Caco-2 (cell line): ENCODE measurements around the gene CDHR2. TPM values are rescaled to one million over a fixed set of nuclear protein-coding genes. Genes with fewer than 3 reads are reported as not detected.

Experiments
- BruUV-seq: library from RNA; stranded (reverse); fragments of 400-500 nt; replicated peaks from 2 replicates; lab custom pipeline; 2021; lab: Mats Ljungman, UMichigan
- CTCF ChIA-PET: fragments of 300-600 bp; sonication (Branson Sonifier 250); formaldehyde crosslinking; loops from one replicate; lab custom pipeline; 2022; ENCODE audit warnings: antibody characterized with exemption; lab: Charles Lee
- POLR2A ChIA-PET: fragments of 300-600 bp; sonication (Branson Sonifier 250); formaldehyde crosslinking; loops from one replicate; lab custom pipeline; 2022; ENCODE audit warnings: antibody characterized with exemption; lab: Charles Lee
- DNase-seq, 2 experiments: peaks; one replicate each; pipeline versions ENCODE4 v3.0.0 to v3.0.0-alpha.2; 2020 to 2022
- H3K27me3 ChIP-seq: replicated peaks from 2 replicates; pipeline ENCODE4 v1.6.0; 2011; ENCODE audit warnings: low read length; ENCODE audit not compliant: control insufficient read depth, insufficient read depth
- H3K36me3 ChIP-seq: 2 replicates; pipeline ENCODE4 v1.5.1; 2011; ENCODE audit warnings: low read length; ENCODE audit not compliant: control insufficient read depth, insufficient read depth
- H3K4me1 ChIP-seq: fragments of 250-450 bp; sonication (Bioruptor Pico); 2 replicates; pipeline ENCODE4 v1.5.1; 2020; ENCODE audit warnings: mild to moderate bottlenecking
- H3K4me3 ChIP-seq: 2 replicates; pipeline ENCODE4 v1.5.1; 2011; ENCODE audit warnings: low read depth, mild to moderate bottlenecking, control low read depth, low read length
- H3K9me3 ChIP-seq: fragments of 250-450 bp; sonication (Bioruptor Pico); 2 replicates; pipeline ENCODE4 v1.5.1; 2020; ENCODE audit warnings: mild to moderate bottlenecking, moderate library complexity
- H3K27ac Mint-ChIP-seq: one replicate; pipeline ENCODE4 v1.8.0; 2022; ENCODE audit warnings: mixed read lengths; ENCODE audit not compliant: unreplicated experiment
- H3K27me3 Mint-ChIP-seq: one replicate; pipeline ENCODE4 v1.8.0; 2022; ENCODE audit warnings: mixed read lengths; ENCODE audit not compliant: insufficient read depth, unreplicated experiment
- H3K36me3 Mint-ChIP-seq: one replicate; pipeline ENCODE4 v1.8.0; 2022; ENCODE audit warnings: mild to moderate bottlenecking, mixed read lengths; ENCODE audit not compliant: insufficient read depth, unreplicated experiment
- H3K4me1 Mint-ChIP-seq: one replicate; pipeline ENCODE4 v1.8.0; 2022; ENCODE audit warnings: low read depth, mixed read lengths; ENCODE audit not compliant: unreplicated experiment
- H3K4me3 Mint-ChIP-seq: one replicate; pipeline ENCODE4 v1.8.0; 2022; ENCODE audit warnings: mild to moderate bottlenecking, moderate library complexity, mixed read lengths; ENCODE audit not compliant: unreplicated experiment
- H3K9me3 Mint-ChIP-seq: one replicate; pipeline ENCODE4 v1.8.0; 2022; ENCODE audit warnings: mixed read lengths; ENCODE audit not compliant: unreplicated experiment
- CTCF ChIP-seq, 2 experiments: fragments of 200-600 bp in 1 of 2; IDR thresholded peaks; 1 replicate in 1 of 2; 2 replicates in 1 of 2; pipeline versions ENCODE4 v1.5.1 to v1.8.0; 2011 to 2022; ENCODE audit warnings: antibody characterized with exemption in 1 of 2, control low read depth in 1 of 2, inconsistent platforms in 1 of 2, low read depth in 1 of 2, low read length in 1 of 2, mild to moderate bottlenecking in 1 of 2, moderate library complexity in 1 of 2; ENCODE audit not compliant: insufficient read depth in 1 of 2, severe bottlenecking in 1 of 2, unreplicated experiment in 1 of 2
- intact Hi-C: fragments of 100-400 bp; cut with micrococcal nuclease; formaldehyde crosslinking; loops from one replicate; pipeline ENCODE4 v1.10.0; 2022; ENCODE audit not compliant: unreplicated experiment
- total RNA-seq: library from RNA; stranded (reverse); gene quantifications from 2 replicates; pipeline ENCODE4 v1.2.3, GENCODE V29; 2022

CDHR2 gene
- total RNA-seq, 1 experiment from 2014 or later: 0.59 TPM

DNA sequence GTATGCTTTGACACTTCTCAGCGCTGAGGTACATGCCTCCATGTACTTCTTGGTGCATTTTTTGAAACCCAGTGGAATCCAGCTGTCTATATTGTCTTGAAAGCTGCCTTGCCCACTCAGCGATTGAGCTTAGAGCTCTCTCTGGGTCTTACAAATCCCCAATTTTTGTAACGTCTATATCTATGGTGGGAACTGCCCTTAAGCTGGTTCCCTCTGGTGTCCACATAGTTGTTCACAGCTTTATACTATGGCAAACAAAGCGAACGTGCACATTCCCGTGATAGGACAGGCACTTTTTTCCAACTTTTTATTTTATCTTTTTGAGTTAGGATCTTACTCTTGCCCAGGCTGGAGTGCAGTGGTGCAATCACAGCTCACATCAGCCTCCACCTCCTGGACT is 20.9 kb downstream of the CDHR2 start:
- ChIA-PET CTCF (interaction anchor here (0.7 to 1.3 kb wide), 9 partner anchors 9 to 840 kb away, joined by 3 to 6 read pairs (median 4); partner anchors contain the start of genes CLTB, EIF4E1B, RNF44 and SNCB), POLR2A (interaction anchor here (1.3 to 1.5 kb wide), 2 partner anchors 27 to 33 kb away, joined by 5 to 10 read pairs; partner anchors contain the start of gene RNF44)
- Histone ChIP-seq H3K4me1 (no peaks in the 10 kb centered on the region), H3K36me3 (no peaks in the 10 kb centered on the region), H3K27me3 (no peaks in the 10 kb centered on the region), H3K9me3 (no peaks in the 10 kb centered on the region), H3K4me3 (no peak overlapping the region)
- Mint-ChIP-seq H3K9me3 (peaks cover 6% of the 10 kb centered on the region), H3K4me1 (no peaks in the 10 kb centered on the region), H3K27me3 (peaks cover 6% of the 10 kb centered on the region), H3K36me3 (peaks cover 6% of the 10 kb centered on the region), H3K4me3 (no peak overlapping the region), H3K27ac (no peak overlapping the region)
- intact Hi-C loops: no loop called here
- DNase-seq: no peak
- TF ChIP-seq CTCF (IDR thresholded peaks at IDR 0.05; ENCODE audit: insufficient read depth in 1 of 2, low read depth in 1 of 2, low read length in 1 of 2, severe bottlenecking in 1 of 2, unreplicated experiment in 1 of 2): peak; percentile 9 to 32
- no TSS peak for BruUV-seq

- Mint-ChIP-seq H3K27ac (no peak overlapping the region), H3K36me3 (no peaks in the 10 kb centered on the region), H3K4me1 (peaks cover 6% of the 10 kb centered on the region), H3K9me3 (no peaks in the 10 kb centered on the region), H3K4me3 (no peak overlapping the region), H3K27me3 (peaks cover 3% of the 10 kb centered on the region)
- peak; percentile 80 to 83 for TF ChIP-seq CTCF (IDR thresholded peaks at IDR 0.05; ENCODE audit: insufficient read depth in 1 of 2, low read depth in 1 of 2, low read length in 1 of 2, severe bottlenecking in 1 of 2, unreplicated experiment in 1 of 2)
- ChIA-PET CTCF (interaction anchor here (0.5 to 0.6 kb wide), 3 partner anchors 30 to 844 kb away, joined by 3 to 5 read pairs (median 3); no protein-coding TSS in a partner anchor), POLR2A (interaction anchor here (0.9 kb wide), 1 partner anchor 157 kb away, joined by 3 read pairs; the partner anchor contains the start of gene CLTB)
- peak; percentile 60 to 75 for DNase-seq
- no peaks in the 10 kb centered on the region for H3K9me3 ChIP-seq
- no peak overlapping the region for H3K4me3 ChIP-seq
- intact Hi-C loops: loop anchor here (1.0 kb wide), 1 partner anchor 46 kb away; no protein-coding TSS in a partner anchor
- H3K4me1 ChIP-seq: no peaks in the 10 kb centered on the region
- no TSS peak for BruUV-seq
- no peaks in the 10 kb centered on the region for H3K36me3 ChIP-seq
- H3K27me3 ChIP-seq: no peaks in the 10 kb centered on the region
These were observed 24.6 kb downstream of the CDHR2 start for GRCh38 chr5:176573564-176574296.

- no peak for TF ChIP-seq CTCF (IDR thresholded peaks at IDR 0.05; ENCODE audit: insufficient read depth in 1 of 2, low read depth in 1 of 2, low read length in 1 of 2, severe bottlenecking in 1 of 2, unreplicated experiment in 1 of 2)
- Mint-ChIP-seq H3K27ac (no peak overlapping the region), H3K9me3 (no peaks in the 10 kb centered on the region), H3K4me3 (no peak overlapping the region), H3K27me3 (peaks cover 3% of the 10 kb centered on the region), H3K4me1 (peaks cover 6% of the 10 kb centered on the region), H3K36me3 (no peaks in the 10 kb centered on the region)
- Histone ChIP-seq H3K9me3 (no peaks in the 10 kb centered on the region), H3K36me3 (no peaks in the 10 kb centered on the region), H3K4me1 (no peaks in the 10 kb centered on the region), H3K27me3 (no peaks in the 10 kb centered on the region), H3K4me3 (no peak overlapping the region)
- ChIA-PET POLR2A (no interaction called here), CTCF (no interaction called here)
- no peak for DNase-seq
- BruUV-seq: no TSS peak
- intact Hi-C loops: loop anchor here (1.0 kb wide), 1 partner anchor 45 kb away; no protein-coding TSS in a partner anchor
These were observed 25.1 kb downstream of the CDHR2 start for GRCh38 chr5:176574297-176574591.
